ENCODE data around the gene MAGI2.

Gene MAGI2

DNA sequence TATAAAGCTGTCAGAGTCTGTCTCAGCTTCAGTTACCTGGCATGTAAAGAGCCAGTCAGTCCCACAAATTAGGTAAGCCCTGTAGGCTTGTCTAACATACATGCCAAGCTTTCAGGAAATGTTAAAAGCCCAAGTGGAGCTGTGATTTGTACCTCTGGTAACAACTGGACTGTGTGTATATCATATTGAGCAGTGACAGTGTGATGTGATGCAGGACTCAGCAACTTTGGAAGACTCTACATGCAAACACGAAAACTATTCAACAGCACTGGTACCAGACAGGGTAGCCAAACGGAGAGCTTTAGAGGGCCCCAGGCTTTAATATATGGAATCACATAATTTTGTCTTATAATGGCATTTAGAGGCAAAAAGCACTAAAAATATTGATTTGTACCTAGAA is 1066.9 kb downstream of the MAGI2 start:
- Histone ChIP-seq H3K4me1 (ENCODE audit: insufficient read depth, low read length, poor library complexity, severe bottlenecking) (no peaks in the 10 kb centered on the region), H3K79me2 (ENCODE audit: insufficient read depth, low read length) (no peaks in the 10 kb centered on the region), H3K4me3 (ENCODE audit: low read length, poor library complexity, severe bottlenecking) (no peak overlapping the region), H3K9me2 (replicated peaks; ENCODE audit: low read depth, low read length) (no peaks in the 10 kb centered on the region), H3K36me3 (ENCODE audit: insufficient read depth, low read length) (no peaks in the 10 kb centered on the region), H3F3A (ENCODE audit: low read depth) (no peaks in the 10 kb centered on the region), H3K9me3 (ENCODE audit: insufficient read depth, low read depth, low read length) (no peaks in the 10 kb centered on the region), H3K4me2 (ENCODE audit: low read depth, low read length, poor library complexity, severe bottlenecking) (no peak overlapping the region), H3K9ac (ENCODE audit: low read depth, low read length, poor library complexity, severe bottlenecking) (no peak overlapping the region), H4K20me1 (ENCODE audit: insufficient read depth, low read length, poor library complexity, severe bottlenecking) (no peaks in the 10 kb centered on the region), H2AFZ (ENCODE audit: low read length) (no peak overlapping the region), H3K27me3 (ENCODE audit: insufficient read depth, low read length, poor library complexity, severe bottlenecking) (no peaks in the 10 kb centered on the region)
- no peak for TF ChIP-seq CTCF (conservative IDR thresholded peaks at IDR 0.05; ENCODE audit: low read length)
- no peak for TF ChIP-seq EZH2phosphoT487 (IDR thresholded peaks at IDR 0.05; ENCODE audit: borderline replicate concordance)

DNA sequence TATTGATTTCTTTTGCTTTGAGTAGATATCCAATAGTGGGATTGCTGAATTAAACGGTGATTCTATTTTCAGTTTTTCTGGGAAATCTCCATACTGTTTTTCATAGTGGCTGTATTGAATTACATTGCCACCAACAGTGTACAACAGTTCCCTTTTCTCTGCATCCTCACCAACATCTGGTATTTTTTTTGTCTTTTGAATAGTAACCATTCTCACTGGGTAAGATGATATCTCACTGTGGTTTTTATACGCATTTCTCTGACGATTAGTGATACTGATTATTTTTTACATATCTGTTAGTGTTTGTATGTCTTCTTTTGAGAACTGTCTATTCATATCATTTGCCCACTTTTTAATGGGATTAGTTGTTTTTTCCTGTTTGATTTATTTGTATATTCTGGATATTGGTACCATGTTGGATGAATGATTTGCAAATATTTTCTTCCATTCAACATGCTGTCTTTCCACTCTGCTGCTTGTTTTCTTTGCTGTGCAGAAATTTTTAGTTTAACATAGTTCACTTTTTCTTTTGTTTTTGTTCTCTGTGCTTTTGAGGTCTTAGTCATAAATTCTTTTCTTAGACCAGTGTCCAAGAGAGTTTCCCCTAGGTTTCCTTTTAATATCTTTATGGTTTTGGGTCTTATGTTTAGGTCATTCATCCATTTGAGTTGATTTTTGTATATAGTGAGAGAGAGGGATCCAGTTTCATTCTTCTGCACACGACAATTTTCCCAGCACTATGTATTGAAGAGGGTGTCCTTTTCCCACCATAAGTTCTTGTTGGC is 1070.2 kb downstream of the MAGI2 start:
- TF ChIP-seq CTCF (conservative IDR thresholded peaks at IDR 0.05; ENCODE audit: low read length), result no peak
- no peak for TF ChIP-seq EZH2phosphoT487 (IDR thresholded peaks at IDR 0.05; ENCODE audit: borderline replicate concordance)
- Histone ChIP-seq H3K4me3 (ENCODE audit: low read length, poor library complexity, severe bottlenecking) (no peak overlapping the region), H2AFZ (ENCODE audit: low read length) (no peak overlapping the region), H3K27me3 (ENCODE audit: insufficient read depth, low read length, poor library complexity, severe bottlenecking) (no peaks in the 10 kb centered on the region), H3K36me3 (ENCODE audit: insufficient read depth, low read length) (no peaks in the 10 kb centered on the region), H3K4me2 (ENCODE audit: low read depth, low read length, poor library complexity, severe bottlenecking) (no peak overlapping the region), H3K9ac (ENCODE audit: low read depth, low read length, poor library complexity, severe bottlenecking) (no peak overlapping the region), H4K20me1 (ENCODE audit: insufficient read depth, low read length, poor library complexity, severe bottlenecking) (no peaks in the 10 kb centered on the region), H3K9me3 (ENCODE audit: insufficient read depth, low read depth, low read length) (no peaks in the 10 kb centered on the region), H3K79me2 (ENCODE audit: insufficient read depth, low read length) (no peaks in the 10 kb centered on the region), H3K4me1 (ENCODE audit: insufficient read depth, low read length, poor library complexity, severe bottlenecking) (no peaks in the 10 kb centered on the region), H3F3A (ENCODE audit: low read depth) (no peaks in the 10 kb centered on the region), H3K9me2 (replicated peaks; ENCODE audit: low read depth, low read length) (no peaks in the 10 kb centered on the region)

- Histone ChIP-seq H3K9ac (ENCODE audit: low read depth, low read length, poor library complexity, severe bottlenecking) (no peak overlapping the region), H3K9me2 (replicated peaks; ENCODE audit: low read depth, low read length) (no peaks in the 10 kb centered on the region), H3K9me3 (ENCODE audit: insufficient read depth, low read depth, low read length) (no peaks in the 10 kb centered on the region), H2AFZ (ENCODE audit: low read length) (no peak overlapping the region), H3K36me3 (ENCODE audit: insufficient read depth, low read length) (no peaks in the 10 kb centered on the region), H3F3A (ENCODE audit: low read depth) (no peaks in the 10 kb centered on the region), H3K4me1 (ENCODE audit: insufficient read depth, low read length, poor library complexity, severe bottlenecking) (no peaks in the 10 kb centered on the region), H3K4me2 (ENCODE audit: low read depth, low read length, poor library complexity, severe bottlenecking) (no peak overlapping the region), H3K27me3 (ENCODE audit: insufficient read depth, low read length, poor library complexity, severe bottlenecking) (no peaks in the 10 kb centered on the region), H4K20me1 (ENCODE audit: insufficient read depth, low read length, poor library complexity, severe bottlenecking) (no peaks in the 10 kb centered on the region), H3K79me2 (ENCODE audit: insufficient read depth, low read length) (no peaks in the 10 kb centered on the region), H3K4me3 (ENCODE audit: low read length, poor library complexity, severe bottlenecking) (no peak overlapping the region)
- TF ChIP-seq EZH2phosphoT487 (IDR thresholded peaks at IDR 0.05; ENCODE audit: borderline replicate concordance) (no peak), CTCF (conservative IDR thresholded peaks at IDR 0.05; ENCODE audit: low read length) (no peak)
Observed at GRCh38 chr7:78379148-78379547, 1074.3 kb downstream of the MAGI2 start.

Measured in Loucy (cell line).